Neural cell (in vitro differentiated cells): Measurements from ENCODE around the gene CRADD.

Experiments used
- EP300 ChIP-seq: fragments of 450-650 bp; conservative IDR thresholded peaks from 2 replicates; pipeline ENCODE4 v1.6.1; 2014; ENCODE audit warnings: antibody characterized with exemption, mild to moderate bottlenecking, moderate library complexity; ENCODE audit not compliant: poor library complexity, severe bottlenecking
- EZH2 ChIP-seq: fragments of 200-600, 300-800 bp; shearing (Covaris generic), sonication (generic); IDR thresholded peaks from 2 replicates; pipeline ENCODE4 v1.6.1; 2014; ENCODE audit warnings: antibody characterized with exemption, low read length, borderline replicate concordance, mild to moderate bottlenecking; ENCODE audit not compliant: insufficient read depth, poor library complexity, severe bottlenecking
- MXI1 ChIP-seq: fragments of 450-650 bp; conservative IDR thresholded peaks from 2 replicates; pipeline ENCODE4 v1.6.1; 2014; ENCODE audit warnings: antibody characterized with exemption, mild to moderate bottlenecking; ENCODE audit not compliant: poor library complexity, severe bottlenecking
- POLR2AphosphoS5 ChIP-seq: IDR thresholded peaks from 2 replicates; pipeline ENCODE4 v1.6.1; 2012
- RAD21 ChIP-seq: fragments of 450-650 bp; conservative IDR thresholded peaks from 2 replicates; pipeline ENCODE4 v1.6.1; 2014; ENCODE audit warnings: antibody characterized with exemption, mild to moderate bottlenecking, moderate library complexity
- SMC3 ChIP-seq: fragments of 450-650 bp; conservative IDR thresholded peaks from 2 replicates; pipeline ENCODE4 v1.6.1; 2014; ENCODE audit warnings: antibody characterized with exemption, mild to moderate bottlenecking, moderate library complexity; ENCODE audit not compliant: poor library complexity
- TF ChIP-seq, protein P1 (sequence below): IDR thresholded peaks from 2 replicates; pipeline ENCODE4 v1.6.1; 2012; ENCODE audit warnings: borderline replicate concordance
- TF ChIP-seq, protein P2 (sequence below): fragments of 450-650 bp; IDR thresholded peaks from 2 replicates; pipeline ENCODE4 v1.5.1; 2014; ENCODE audit warnings: antibody characterized with exemption, mild to moderate bottlenecking, moderate library complexity; ENCODE audit not compliant: poor library complexity, severe bottlenecking

DNA sequence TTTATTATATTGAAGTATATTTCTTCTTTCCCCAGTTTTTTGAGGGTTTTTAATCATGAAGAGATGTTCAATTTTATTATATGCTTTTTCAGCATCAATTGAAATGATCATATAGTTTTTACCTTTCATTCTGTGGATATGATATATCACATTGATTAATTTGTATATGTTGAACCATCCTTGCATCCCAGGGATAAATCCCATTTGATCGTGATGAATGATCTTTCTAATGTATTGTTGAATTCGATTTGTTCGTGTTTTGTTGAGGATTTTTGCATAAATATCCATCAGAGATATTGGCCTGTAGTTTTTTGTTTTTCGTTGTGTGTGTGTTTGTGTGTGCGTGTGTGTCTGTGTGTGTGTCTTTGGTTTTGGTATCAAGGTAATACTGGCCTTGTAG, 196.4 kb downstream of the CRADD start:
- TF ChIP-seq, protein P1, sequence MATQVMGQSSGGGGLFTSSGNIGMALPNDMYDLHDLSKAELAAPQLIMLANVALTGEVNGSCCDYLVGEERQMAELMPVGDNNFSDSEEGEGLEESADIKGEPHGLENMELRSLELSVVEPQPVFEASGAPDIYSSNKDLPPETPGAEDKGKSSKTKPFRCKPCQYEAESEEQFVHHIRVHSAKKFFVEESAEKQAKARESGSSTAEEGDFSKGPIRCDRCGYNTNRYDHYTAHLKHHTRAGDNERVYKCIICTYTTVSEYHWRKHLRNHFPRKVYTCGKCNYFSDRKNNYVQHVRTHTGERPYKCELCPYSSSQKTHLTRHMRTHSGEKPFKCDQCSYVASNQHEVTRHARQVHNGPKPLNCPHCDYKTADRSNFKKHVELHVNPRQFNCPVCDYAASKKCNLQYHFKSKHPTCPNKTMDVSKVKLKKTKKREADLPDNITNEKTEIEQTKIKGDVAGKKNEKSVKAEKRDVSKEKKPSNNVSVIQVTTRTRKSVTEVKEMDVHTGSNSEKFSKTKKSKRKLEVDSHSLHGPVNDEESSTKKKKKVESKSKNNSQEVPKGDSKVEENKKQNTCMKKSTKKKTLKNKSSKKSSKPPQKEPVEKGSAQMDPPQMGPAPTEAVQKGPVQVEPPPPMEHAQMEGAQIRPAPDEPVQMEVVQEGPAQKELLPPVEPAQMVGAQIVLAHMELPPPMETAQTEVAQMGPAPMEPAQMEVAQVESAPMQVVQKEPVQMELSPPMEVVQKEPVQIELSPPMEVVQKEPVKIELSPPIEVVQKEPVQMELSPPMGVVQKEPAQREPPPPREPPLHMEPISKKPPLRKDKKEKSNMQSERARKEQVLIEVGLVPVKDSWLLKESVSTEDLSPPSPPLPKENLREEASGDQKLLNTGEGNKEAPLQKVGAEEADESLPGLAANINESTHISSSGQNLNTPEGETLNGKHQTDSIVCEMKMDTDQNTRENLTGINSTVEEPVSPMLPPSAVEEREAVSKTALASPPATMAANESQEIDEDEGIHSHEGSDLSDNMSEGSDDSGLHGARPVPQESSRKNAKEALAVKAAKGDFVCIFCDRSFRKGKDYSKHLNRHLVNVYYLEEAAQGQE = no peak
- TF ChIP-seq EP300 = no peak
- TF ChIP-seq POLR2AphosphoS5 = no peak
- TF ChIP-seq, protein P2, sequence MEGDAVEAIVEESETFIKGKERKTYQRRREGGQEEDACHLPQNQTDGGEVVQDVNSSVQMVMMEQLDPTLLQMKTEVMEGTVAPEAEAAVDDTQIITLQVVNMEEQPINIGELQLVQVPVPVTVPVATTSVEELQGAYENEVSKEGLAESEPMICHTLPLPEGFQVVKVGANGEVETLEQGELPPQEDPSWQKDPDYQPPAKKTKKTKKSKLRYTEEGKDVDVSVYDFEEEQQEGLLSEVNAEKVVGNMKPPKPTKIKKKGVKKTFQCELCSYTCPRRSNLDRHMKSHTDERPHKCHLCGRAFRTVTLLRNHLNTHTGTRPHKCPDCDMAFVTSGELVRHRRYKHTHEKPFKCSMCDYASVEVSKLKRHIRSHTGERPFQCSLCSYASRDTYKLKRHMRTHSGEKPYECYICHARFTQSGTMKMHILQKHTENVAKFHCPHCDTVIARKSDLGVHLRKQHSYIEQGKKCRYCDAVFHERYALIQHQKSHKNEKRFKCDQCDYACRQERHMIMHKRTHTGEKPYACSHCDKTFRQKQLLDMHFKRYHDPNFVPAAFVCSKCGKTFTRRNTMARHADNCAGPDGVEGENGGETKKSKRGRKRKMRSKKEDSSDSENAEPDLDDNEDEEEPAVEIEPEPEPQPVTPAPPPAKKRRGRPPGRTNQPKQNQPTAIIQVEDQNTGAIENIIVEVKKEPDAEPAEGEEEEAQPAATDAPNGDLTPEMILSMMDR = no peak
- TF ChIP-seq EZH2 = no peak
- TF ChIP-seq RAD21 = no peak
- no peak for TF ChIP-seq MXI1
- TF ChIP-seq SMC3 = no peak
